B cell (primary cell): Measurements from ENCODE around the gene SIGLEC10. TPM values are rescaled to one million over a fixed set of nuclear protein-coding genes. Genes with fewer than 3 reads are reported as not detected.

ENCODE experiments used
- ATAC-seq: fragments of 200-7000 bp; cut with Tn5 transposase; one replicate; pipeline ENCODE4 v1.10.0; 2021; ENCODE audit warnings: low read depth, mild to moderate bottlenecking, moderate number of reproducible peaks, moderate library complexity
- CTCF ChIA-PET: fragments of 350-600 bp; sonication (Branson Sonifier 250); formaldehyde crosslinking; loops from one replicate; lab custom pipeline; 2021; ENCODE audit warnings: antibody characterized with exemption, inconsistent platforms; lab: Charles Lee
- POLR2A ChIA-PET: fragments of 350-600 bp; sonication (Branson Sonifier 250); formaldehyde crosslinking; loops from one replicate; lab custom pipeline; 2021; ENCODE audit warnings: antibody characterized with exemption; lab: Charles Lee
- DNase-seq: peaks from one replicate; pipeline ENCODE4 v3.0.0; 2013
- H2AFZ ChIP-seq: 2 replicates; pipeline ENCODE4 v1.6.1; 2012; ENCODE audit warnings: mild to moderate bottlenecking, low read depth, low read length; ENCODE audit not compliant: insufficient read depth, poor library complexity, severe bottlenecking
- H3K27ac ChIP-seq, 2 donors: 1 replicate in 1 of 2; 2 replicates in 1 of 2; pipeline ENCODE4 v1.5.1; 2012 to 2013; ENCODE audit warnings: low read length in 2 of 2, mild to moderate bottlenecking in 2 of 2, moderate library complexity in 1 of 2
- H3K27me3 ChIP-seq, 4 experiments: fragments of 200-600 bp in 1 of 4; sonication (generic) in 1 of 4; replicated peaks in 1 of 4; 1 replicate in 2 of 4; 2 replicates in 2 of 4; pipeline versions ENCODE4 v1.6.1 to v1.7.0; 2013 to 2016; ENCODE audit warnings: low read length in 3 of 4, mild to moderate bottlenecking in 2 of 4, mixed read lengths in 1 of 4, moderate library complexity in 1 of 4; ENCODE audit not compliant: insufficient read depth in 4 of 4, control insufficient read depth in 3 of 4; ENCODE audit errors: control extremely low read depth in 1 of 4
- H3K36me3 ChIP-seq, 2 experiments: replicated peaks in 1 of 2; 1 replicate in 1 of 2; 2 replicates in 1 of 2; pipeline versions ENCODE4 v1.6.1 to v1.7.1; 2013; ENCODE audit warnings: low read length in 1 of 2; ENCODE audit not compliant: insufficient read depth in 2 of 2, control insufficient read depth in 1 of 2; ENCODE audit errors: control extremely low read depth in 1 of 2, extremely low read depth in 1 of 2
- H3K4me1 ChIP-seq, 2 donors: fragments of 200-600 bp in 1 of 2; sonication (generic) in 1 of 2; 1 replicate in 1 of 2; 2 replicates in 1 of 2; pipeline versions ENCODE4 v1.5.1 to v1.6.1; 2013 to 2017; ENCODE audit warnings: low read length in 2 of 2; ENCODE audit not compliant: control insufficient read depth in 2 of 2, insufficient read depth in 2 of 2
- H3K4me2 ChIP-seq: replicated peaks from 2 replicates; pipeline ENCODE3; 2012; ENCODE audit warnings: mild to moderate bottlenecking, low read depth, low read length; ENCODE audit not compliant: poor library complexity, severe bottlenecking
- H3K4me3 ChIP-seq, 5 experiments: fragments of 200-600 bp in 1 of 5; sonication (generic) in 1 of 5; 1 replicate in 3 of 5; 2 replicates in 2 of 5; pipeline versions ENCODE4 v1.5.1 to v1.7.0; 2011 to 2016; ENCODE audit warnings: low read length in 4 of 5, mild to moderate bottlenecking in 4 of 5, low read depth in 2 of 5, control low read depth in 1 of 5, moderate library complexity in 1 of 5; ENCODE audit not compliant: insufficient read depth in 1 of 5; ENCODE audit errors: control extremely low read depth in 1 of 5, extremely low read depth in 1 of 5
- H3K79me2 ChIP-seq: fragments of 200-600 bp; sonication (generic); one replicate; pipeline ENCODE4 v1.6.0; 2016; ENCODE audit warnings: low read length; ENCODE audit not compliant: control insufficient read depth, insufficient read depth
- H3K9ac ChIP-seq: fragments of 200-600 bp; sonication (generic); 2 replicates; pipeline ENCODE4 v1.6.1; 2017; ENCODE audit warnings: mild to moderate bottlenecking, low read length, moderate library complexity
- H3K9me3 ChIP-seq, 3 donors: one replicate each; pipeline versions ENCODE4 v1.6.1 to v1.7.1; 2013; ENCODE audit warnings: low read length in 2 of 3; ENCODE audit not compliant: control insufficient read depth in 2 of 3, insufficient read depth in 1 of 3; ENCODE audit errors: control extremely low read depth in 1 of 3
- H4K20me1 ChIP-seq: 2 replicates; pipeline ENCODE4 v1.6.0; 2012; ENCODE audit warnings: mild to moderate bottlenecking, low read length; ENCODE audit not compliant: insufficient read depth, control insufficient read depth, poor library complexity, severe bottlenecking
- H3K27ac Mint-ChIP-seq: one replicate; pipeline ENCODE4 v1.8.0; 2021; ENCODE audit warnings: mixed read lengths
- H3K27me3 Mint-ChIP-seq: one replicate; pipeline ENCODE4 v1.8.0; 2021; ENCODE audit warnings: mixed read lengths
- H3K4me1 Mint-ChIP-seq: one replicate; pipeline ENCODE4 v1.8.0; 2021; ENCODE audit warnings: mixed read lengths
- H3K4me3 Mint-ChIP-seq: one replicate; pipeline ENCODE4 v1.8.0; 2021; ENCODE audit warnings: mixed read lengths
- H3K9me3 Mint-ChIP-seq: one replicate; pipeline ENCODE4 v1.8.0; 2022; ENCODE audit warnings: mixed read lengths; ENCODE audit not compliant: insufficient read depth
- EZH2 ChIP-seq: IDR thresholded peaks from 2 replicates; pipeline ENCODE4 v1.6.1; 2012; ENCODE audit warnings: borderline replicate concordance, low read depth, mild to moderate bottlenecking, moderate library complexity, low read length; ENCODE audit not compliant: insufficient read depth, poor library complexity, severe bottlenecking
- WGBS: methylation state at CpG from one replicate; pipeline ENCODE4 v1.1.5; 2013; ENCODE audit warnings: missing lambda C conversion rate; ENCODE audit not compliant: insufficient coverage; 5-methylcytosine and 5-hydroxymethylcytosine counted together
- intact Hi-C: fragments of 100-400 bp; cut with micrococcal nuclease; formaldehyde crosslinking; loops from one replicate; pipeline ENCODE4 v1.10.0; 2022
- polyA plus RNA-seq: library from polyadenylated mRNA; depleted of rRNA; stranded (reverse); fragments of >200 nt; gene quantifications from 2 replicates; pipeline ENCODE4 v1.2.3, GENCODE V29; 2012
- total RNA-seq, 2 donors: library from RNA; stranded (reverse); fragments of 120-200 nt in 1 of 2; gene quantifications; 1 replicate in 1 of 2; 2 replicates in 1 of 2; pipeline versions ENCODE4 v1.2.3 to v1.2.4, GENCODE V29; 2013 to 2022
- TF ChIP-seq, protein P1 (sequence below): fragments of 200-600 bp; IDR thresholded peaks from one replicate; pipeline ENCODE4 v1.8.0; 2022; ENCODE audit warnings: antibody characterized with exemption, mild to moderate bottlenecking

Gene SIGLEC10
- total and polyA plus RNA-seq, 2 donors (not counting 1 experiment from before 2014, with no cell fraction given) = 49.1 to 87.6 TPM

DNA sequence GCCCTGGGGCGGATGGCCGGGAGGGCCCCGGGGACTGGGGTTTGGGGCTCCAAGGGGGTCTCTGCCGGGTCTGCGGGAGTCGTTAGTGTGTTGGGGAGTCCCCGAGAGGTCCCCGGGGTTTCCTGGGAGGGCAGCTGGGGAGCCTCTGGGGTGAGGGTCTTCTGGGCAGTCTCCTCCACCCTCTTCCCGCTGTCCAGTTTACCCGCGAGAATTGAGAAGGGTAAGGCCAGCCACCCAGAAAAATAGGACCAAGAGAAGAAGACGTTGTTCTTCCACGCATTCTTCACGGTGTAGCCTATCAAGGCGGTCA, 50.2 kb downstream of the SIGLEC10 start:
- Histone ChIP-seq H3K4me2 (peak overlapping the region; percentile 98), H3K27me3 (no peaks in the 10 kb centered on the region), H2AFZ (peak overlapping the region; percentile 89), H3K79me2 (peaks cover 11% of the 10 kb centered on the region), H3K4me1 (peaks cover 5 to 33% of the 10 kb centered on the region in 2 donors), H3K4me3 (peak overlapping the region; percentile 73 to 94 (median 78)), H4K20me1 (no peaks in the 10 kb centered on the region), H3K36me3 (no peaks in the 10 kb centered on the region), H3K27ac (peak overlapping the region; percentile 80 to 87), H3K9me3 (no peaks in the 10 kb centered on the region), H3K9ac (peak overlapping the region; percentile 83)
- ChIA-PET POLR2A (interaction anchor here (1.2 to 1.7 kb wide), 4 partner anchors 24 to 50 kb away, joined by 5 to 12 read pairs (median 9); partner anchors contain the start of gene SIGLEC10), CTCF (interaction anchor here (1.0 to 2.2 kb wide), 14 partner anchors 16 to 294 kb away, joined by 3 to 9 read pairs (median 4); partner anchors contain the start of genes SIGLEC10 and VSIG10L)
- Mint-ChIP-seq H3K27me3 (no peaks in the 10 kb centered on the region), H3K9me3 (no peaks in the 10 kb centered on the region), H3K4me1 (peaks cover 37% of the 10 kb centered on the region), H3K27ac (peak overlapping the region; percentile 95), H3K4me3 (peak overlapping the region; percentile 97)
- TF ChIP-seq EZH2 = no peak
- TF ChIP-seq, protein P1, sequence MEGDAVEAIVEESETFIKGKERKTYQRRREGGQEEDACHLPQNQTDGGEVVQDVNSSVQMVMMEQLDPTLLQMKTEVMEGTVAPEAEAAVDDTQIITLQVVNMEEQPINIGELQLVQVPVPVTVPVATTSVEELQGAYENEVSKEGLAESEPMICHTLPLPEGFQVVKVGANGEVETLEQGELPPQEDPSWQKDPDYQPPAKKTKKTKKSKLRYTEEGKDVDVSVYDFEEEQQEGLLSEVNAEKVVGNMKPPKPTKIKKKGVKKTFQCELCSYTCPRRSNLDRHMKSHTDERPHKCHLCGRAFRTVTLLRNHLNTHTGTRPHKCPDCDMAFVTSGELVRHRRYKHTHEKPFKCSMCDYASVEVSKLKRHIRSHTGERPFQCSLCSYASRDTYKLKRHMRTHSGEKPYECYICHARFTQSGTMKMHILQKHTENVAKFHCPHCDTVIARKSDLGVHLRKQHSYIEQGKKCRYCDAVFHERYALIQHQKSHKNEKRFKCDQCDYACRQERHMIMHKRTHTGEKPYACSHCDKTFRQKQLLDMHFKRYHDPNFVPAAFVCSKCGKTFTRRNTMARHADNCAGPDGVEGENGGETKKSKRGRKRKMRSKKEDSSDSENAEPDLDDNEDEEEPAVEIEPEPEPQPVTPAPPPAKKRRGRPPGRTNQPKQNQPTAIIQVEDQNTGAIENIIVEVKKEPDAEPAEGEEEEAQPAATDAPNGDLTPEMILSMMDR = no peak
- WGBS = 0% methylated on average over 15 of the region's 15 CpGs
- intact Hi-C loops = loop anchor here (1.0 to 2.0 kb wide), 7 partner anchors 27 to 337 kb away; partner anchors contain the start of gene SIGLEC10
- ATAC-seq (no peak), DNase-seq (no peak)
